ENCODE data around the gene NCBP2. TPM values are rescaled to one million over a fixed set of nuclear protein-coding genes. Genes with fewer than 3 reads are reported as not detected.
A peak's percentile ranks its signal among the peaks of the same experiment; 100 is the strongest.

Gene NCBP2
- total RNA-seq, 1 experiment from 2014 or later, result 120 TPM

DNA sequence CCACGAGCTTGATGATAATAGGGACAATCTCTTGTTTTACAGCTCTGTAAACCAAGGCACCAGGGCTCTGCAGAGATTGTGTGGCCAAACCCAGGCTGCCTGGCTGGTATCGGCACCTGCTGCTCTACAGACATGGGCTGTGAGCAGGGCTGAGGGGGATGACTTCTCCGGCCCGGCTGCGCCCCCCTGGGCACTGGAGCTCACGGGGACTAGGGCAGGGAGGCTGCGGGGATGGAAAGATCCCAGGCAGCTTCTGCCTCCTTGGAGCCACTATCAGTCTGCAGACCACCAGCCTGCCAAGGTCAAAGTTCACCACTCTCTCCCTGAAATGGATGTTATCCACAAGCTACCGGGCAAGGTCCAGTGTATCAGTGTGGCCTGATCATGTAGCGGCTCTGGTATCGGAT is 48.3 kb upstream of the NCBP2 start:
- no peak overlapping the region for H3T11ph ChIP-seq (ENCODE audit: low read length)
- no peak overlapping the region for H4K5ac ChIP-seq (ENCODE audit: insufficient read length, low read depth, low read length)
- H3K9ac ChIP-seq (ENCODE audit: extremely low read depth, insufficient read length, low read length), result no peak overlapping the region
- H2BK12ac ChIP-seq (ENCODE audit: insufficient read length, low read depth, low read length), result no peak overlapping the region
- H3K79me1 ChIP-seq (ENCODE audit: insufficient read depth, low read depth, low read length, poor library complexity, severe bottlenecking), result no peaks in the 10 kb centered on the region
- no peak overlapping the region for H2BK5ac ChIP-seq (ENCODE audit: insufficient read length, low read length)
- H2BK20ac ChIP-seq (ENCODE audit: low read depth, low read length, poor library complexity, severe bottlenecking), result no peak overlapping the region
- Mint-ChIP-seq H3K4me3 (no peak overlapping the region), H3K9me3 (no peaks in the 10 kb centered on the region; a peak in 1 of 5 replicates), H3K36me3 (ENCODE audit: insufficient read depth in 1 of 3, low read depth in 3 of 3) (no peaks in the 10 kb centered on the region), H3K27ac (no peak overlapping the region), H3K27me3 (ENCODE audit: low read depth) (peaks cover 2% of the 10 kb centered on the region), H3K4me1 (peaks cover 0 to 10% of the 10 kb centered on the region in 2 experiments; a peak in 3 of 4 replicates)
- TF ChIP-seq, protein P1, sequence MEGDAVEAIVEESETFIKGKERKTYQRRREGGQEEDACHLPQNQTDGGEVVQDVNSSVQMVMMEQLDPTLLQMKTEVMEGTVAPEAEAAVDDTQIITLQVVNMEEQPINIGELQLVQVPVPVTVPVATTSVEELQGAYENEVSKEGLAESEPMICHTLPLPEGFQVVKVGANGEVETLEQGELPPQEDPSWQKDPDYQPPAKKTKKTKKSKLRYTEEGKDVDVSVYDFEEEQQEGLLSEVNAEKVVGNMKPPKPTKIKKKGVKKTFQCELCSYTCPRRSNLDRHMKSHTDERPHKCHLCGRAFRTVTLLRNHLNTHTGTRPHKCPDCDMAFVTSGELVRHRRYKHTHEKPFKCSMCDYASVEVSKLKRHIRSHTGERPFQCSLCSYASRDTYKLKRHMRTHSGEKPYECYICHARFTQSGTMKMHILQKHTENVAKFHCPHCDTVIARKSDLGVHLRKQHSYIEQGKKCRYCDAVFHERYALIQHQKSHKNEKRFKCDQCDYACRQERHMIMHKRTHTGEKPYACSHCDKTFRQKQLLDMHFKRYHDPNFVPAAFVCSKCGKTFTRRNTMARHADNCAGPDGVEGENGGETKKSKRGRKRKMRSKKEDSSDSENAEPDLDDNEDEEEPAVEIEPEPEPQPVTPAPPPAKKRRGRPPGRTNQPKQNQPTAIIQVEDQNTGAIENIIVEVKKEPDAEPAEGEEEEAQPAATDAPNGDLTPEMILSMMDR (conservative IDR thresholded peaks at IDR 0.05), result no peak
- no peak overlapping the region for H3K27ac ChIP-seq (ENCODE audit: insufficient read length, low read depth, low read length)
- no peaks in the 10 kb centered on the region for H3K9me3 ChIP-seq (ENCODE audit: control insufficient read depth, low read depth, low read length)
- DNase-seq, result peak; percentile 20
- H3K23ac ChIP-seq (ENCODE audit: insufficient read length, low read depth, low read length), result no peak overlapping the region
- no CpG with 5 or more reads among the region's 10 CpGs for WGBS (ENCODE audit: extremely low coverage, insufficient read length, low lambda C conversion rate)
- no peak overlapping the region for H2BK15ac ChIP-seq (ENCODE audit: low read depth, low read length)
- H2BK120ac ChIP-seq (ENCODE audit: low read depth, low read length, poor library complexity, severe bottlenecking), result no peak overlapping the region
- H3K27me3 ChIP-seq (ENCODE audit: insufficient read depth, low read length), result no peaks in the 10 kb centered on the region
- no peaks in the 10 kb centered on the region for H4K20me1 ChIP-seq (ENCODE audit: control insufficient read depth, insufficient read depth, insufficient read length)
- no peaks in the 10 kb centered on the region for H3K4me1 ChIP-seq (ENCODE audit: insufficient read depth, low read length)
- no peak overlapping the region for H2AFZ ChIP-seq (ENCODE audit: low read length)
- no peak overlapping the region for H3K4ac ChIP-seq (ENCODE audit: low read depth, low read length)
- H3K79me2 ChIP-seq (ENCODE audit: insufficient read depth, low read length), result no peaks in the 10 kb centered on the region
- no peak overlapping the region for H4K8ac ChIP-seq (replicated peaks; ENCODE audit: insufficient read length, low read depth, low read length)
- H3K18ac ChIP-seq (ENCODE audit: insufficient read length, low read depth, low read length), result no peak overlapping the region
- no peak overlapping the region for H3K56ac ChIP-seq (ENCODE audit: insufficient read length, low read depth, low read length)
- no peaks in the 10 kb centered on the region for H3K23me2 ChIP-seq (ENCODE audit: insufficient read length, low read depth, low read length, poor library complexity, severe bottlenecking)
- no peak overlapping the region for H3K4me2 ChIP-seq (ENCODE audit: insufficient read depth, insufficient read length, low read length)
- H2AK5ac ChIP-seq (ENCODE audit: insufficient read length, low read length), result no peak overlapping the region
- no peak overlapping the region for H4K91ac ChIP-seq (ENCODE audit: insufficient read length, low read depth, low read length)
- H3K14ac ChIP-seq (ENCODE audit: insufficient read depth, low read length), result no peak overlapping the region
